HCT116 (cell line): Measurements from ENCODE around the gene YWHAB. TPM values are rescaled to one million over a fixed set of nuclear protein-coding genes. Genes with fewer than 3 reads are reported as not detected.

ENCODE experiments used
- ATAC-seq: fragments of 200-7000 bp; cut with Tn5 transposase; 2 replicates; pipeline ENCODE4 v1.9.1; 2020; ENCODE audit warnings: mild to moderate bottlenecking, moderate library complexity
- BruUV-seq: library from RNA; stranded (reverse); fragments of 400-500 nt; replicated peaks from 2 replicates; lab custom pipeline; 2021; lab: Mats Ljungman, UMichigan
- CTCF ChIA-PET: fragments of 300-600 bp; sonication (Branson Sonifier 250); formaldehyde crosslinking; loops from one replicate; lab custom pipeline; 2021; ENCODE audit warnings: antibody characterized with exemption; lab: Charles Lee
- POLR2A ChIA-PET: fragments of 300-600, 350-600 bp; sonication (Branson Sonifier 250); formaldehyde crosslinking; loops from one replicate; lab custom pipeline; 2021; ENCODE audit warnings: antibody characterized with exemption; lab: Charles Lee
- RAD21 ChIA-PET, 2 experiments: fragments of 300-600 bp; sonication (Branson Sonifier 250); formaldehyde crosslinking; loops; one replicate each; lab custom pipeline; 2023; ENCODE audit warnings: low total read pairs in 2 of 2; ENCODE audit not compliant: uncharacterized antibody in 2 of 2, unreplicated experiment in 2 of 2, low non-redundant PET in 1 of 2; lab: Charles Lee
- DNase-seq: peaks from one replicate; pipeline ENCODE4 v3.0.0-alpha.2; 2010; ENCODE audit warnings: low read depth, low spot score
- H2AFZ ChIP-seq: fragments of 200-600 bp; shearing (Covaris generic), sonication (generic); 2 replicates; pipeline ENCODE4 v1.6.1; 2017; ENCODE audit warnings: low read depth, mixed run types, mixed read lengths, antibody characterized with exemption, low read length; ENCODE audit not compliant: poor library complexity, severe bottlenecking
- H3K27ac ChIP-seq: 2 replicates; pipeline ENCODE4 v1.5.1; 2012; ENCODE audit warnings: low read depth, low read length
- H3K27me3 ChIP-seq: fragments of 200-600 bp; sonication (generic); 2 replicates; pipeline ENCODE4 v1.6.1; 2016; ENCODE audit warnings: mixed run types, low read length, mixed read lengths; ENCODE audit not compliant: insufficient read depth
- H3K36me3 ChIP-seq, 2 experiments: fragments of 200-500 bp in 1 of 2; fragments of 200-600 bp in 1 of 2; sonication (Bioruptor generic) in 1 of 2; sonication (generic) in 1 of 2; 2 replicates each; pipeline versions ENCODE4 v1.5.1 to v1.6.1; 2014 to 2016; ENCODE audit warnings: low read length in 2 of 2, inconsistent platforms in 1 of 2, mixed read lengths in 1 of 2, mixed run types in 1 of 2; ENCODE audit not compliant: insufficient read depth in 2 of 2, control insufficient read depth in 1 of 2
- H3K4me1 ChIP-seq, 2 experiments: fragments of 200-600 bp in 1 of 2; sonication (generic) in 1 of 2; 2 replicates each; pipeline versions ENCODE4 v1.5.1 to v1.6.1; 2012 to 2017; ENCODE audit warnings: low read length in 2 of 2, inconsistent platforms in 1 of 2, mild to moderate bottlenecking in 1 of 2, mixed read lengths in 1 of 2, mixed run types in 1 of 2, moderate library complexity in 1 of 2; ENCODE audit not compliant: insufficient read depth in 2 of 2, control insufficient read depth in 1 of 2
- H3K4me2 ChIP-seq: fragments of 200-600 bp; sonication (generic); 2 replicates; pipeline ENCODE4 v1.6.1; 2017; ENCODE audit warnings: mixed run types, low read length, mixed read lengths
- H3K4me3 ChIP-seq, 2 experiments: fragments of 200-600 bp in 1 of 2; sonication (generic) in 1 of 2; replicated peaks in 1 of 2; 2 replicates each; pipeline ENCODE4 v1.5.1; 2011 to 2016; ENCODE audit warnings: low read length in 2 of 2, control low read depth in 1 of 2, low read depth in 1 of 2, mild to moderate bottlenecking in 1 of 2, mixed read lengths in 1 of 2, mixed run types in 1 of 2
- H3K79me2 ChIP-seq: fragments of 200-600 bp; sonication (generic); 2 replicates; pipeline ENCODE4 v1.6.1; 2017; ENCODE audit warnings: mild to moderate bottlenecking, mixed run types, low read length, moderate library complexity, mixed read lengths; ENCODE audit not compliant: insufficient read depth
- H3K9ac ChIP-seq: fragments of 200-600 bp; sonication (generic); 2 replicates; pipeline ENCODE4 v1.6.1; 2016; ENCODE audit warnings: low read length, mixed read lengths
- H3K9me2 ChIP-seq: fragments of 200-600 bp; sonication (generic), shearing (Covaris generic); 2 replicates; pipeline ENCODE4 v1.6.1; 2017; ENCODE audit warnings: mixed run types, mild to moderate bottlenecking, moderate library complexity; ENCODE audit not compliant: insufficient read depth
- H3K9me3 ChIP-seq, 2 experiments: fragments of 200-500 bp in 1 of 2; fragments of 200-600 bp in 1 of 2; sonication (Bioruptor generic) in 1 of 2; sonication (generic) in 1 of 2; 2 replicates each; pipeline ENCODE4 v1.6.1; 2014 to 2017; ENCODE audit warnings: low read length in 2 of 2, mixed read lengths in 2 of 2, inconsistent platforms in 1 of 2, low read depth in 1 of 2, mild to moderate bottlenecking in 1 of 2, mixed run types in 1 of 2, moderate library complexity in 1 of 2; ENCODE audit not compliant: control insufficient read depth in 1 of 2, insufficient read depth in 1 of 2
- H4K20me1 ChIP-seq: fragments of 200-600 bp; sonication (generic), shearing (Covaris generic); 2 replicates; pipeline ENCODE4 v1.6.1; 2017; ENCODE audit warnings: mixed run types, mild to moderate bottlenecking, moderate library complexity; ENCODE audit not compliant: insufficient read depth
- CBX3 ChIP-seq: IDR thresholded peaks from 2 replicates; pipeline ENCODE4 v1.6.1; 2012; ENCODE audit warnings: low read depth
- CEBPB ChIP-seq: IDR thresholded peaks from 2 replicates; pipeline ENCODE4 v1.6.1; 2012; ENCODE audit warnings: low read depth
- ELF1 ChIP-seq: IDR thresholded peaks from 2 replicates; pipeline ENCODE4 v1.6.1; 2012; ENCODE audit warnings: low read depth, borderline replicate concordance
- EZH2 ChIP-seq: fragments of 200-600 bp; sonication (generic); IDR thresholded peaks from 2 replicates; pipeline ENCODE4 v1.6.1; 2017; ENCODE audit warnings: antibody characterized with exemption, mixed run types
- EZH2phosphoT487 ChIP-seq: fragments of 200-600 bp; IDR thresholded peaks from 2 replicates; pipeline ENCODE4 v1.6.1; 2018; ENCODE audit warnings: antibody characterized with exemption, borderline replicate concordance
- FOSL1 ChIP-seq: IDR thresholded peaks from 2 replicates; pipeline ENCODE4 v1.6.1; 2012; ENCODE audit warnings: low read depth
- JUND ChIP-seq: IDR thresholded peaks from 2 replicates; pipeline ENCODE4 v1.6.1; 2012
- POLR2AphosphoS5 ChIP-seq: IDR thresholded peaks from 2 replicates; pipeline ENCODE4 v1.6.1; 2011; ENCODE audit warnings: mild to moderate bottlenecking, low read depth, low read length, moderate library complexity
- RAD21 ChIP-seq: IDR thresholded peaks from 2 replicates; pipeline ENCODE4 v1.6.1; 2012; ENCODE audit warnings: low read depth, mild to moderate bottlenecking
- SIN3A ChIP-seq: IDR thresholded peaks from 2 replicates; pipeline ENCODE4 v1.6.1; 2012; ENCODE audit warnings: low read depth
- SP1 ChIP-seq: IDR thresholded peaks from 2 replicates; pipeline ENCODE4 v1.6.1; 2012; ENCODE audit warnings: low read depth
- SRF ChIP-seq: IDR thresholded peaks from 2 replicates; pipeline ENCODE4 v1.6.1; 2012; ENCODE audit warnings: low read depth
- TCF7L2 ChIP-seq: IDR thresholded peaks from 2 replicates; pipeline ENCODE4 v1.7.0; 2011; ENCODE audit warnings: borderline replicate concordance, inconsistent platforms; ENCODE audit not compliant: insufficient read depth, insufficient read length; ENCODE audit errors: extremely low read depth
- YY1 ChIP-seq: IDR thresholded peaks from 2 replicates; pipeline ENCODE4 v1.6.1; 2011; ENCODE audit warnings: low read length, low read depth, moderate library complexity, mild to moderate bottlenecking; ENCODE audit not compliant: insufficient replicate concordance; ENCODE audit errors: extremely low read depth
- ZNF274 ChIP-seq: fragments of 200-500 bp; sonication (Bioruptor generic); IDR thresholded peaks from 2 replicates; pipeline ENCODE4 v1.6.1; 2014; ENCODE audit warnings: mild to moderate bottlenecking, low read depth, low read length, inconsistent platforms
- intact Hi-C: fragments of 100-400 bp; cut with micrococcal nuclease; formaldehyde crosslinking; loops from 2 replicates; pipeline ENCODE4 v1.10.0; 2022
- total RNA-seq: library from RNA; stranded (reverse); gene quantifications from one replicate; pipeline ENCODE4 v1.2.1, GENCODE V29; 2021; ENCODE audit not compliant: unreplicated experiment
- TF ChIP-seq, protein P1 (sequence below): IDR thresholded peaks from 2 replicates; pipeline ENCODE4 v1.6.1; 2012; ENCODE audit warnings: low read depth
- TF ChIP-seq, protein P2 (sequence below): IDR thresholded peaks from 2 replicates; pipeline ENCODE4 v1.6.1; 2012
- TF ChIP-seq, protein P3 (sequence below): IDR thresholded peaks from 2 replicates; pipeline ENCODE4 v1.6.1; 2011; ENCODE audit warnings: mild to moderate bottlenecking, low read length, moderate library complexity; ENCODE audit not compliant: insufficient replicate concordance; ENCODE audit errors: extremely low read depth

The YWHAB gene
- total RNA-seq, 1 experiment from 2014 or later, result 200 TPM

DNA sequence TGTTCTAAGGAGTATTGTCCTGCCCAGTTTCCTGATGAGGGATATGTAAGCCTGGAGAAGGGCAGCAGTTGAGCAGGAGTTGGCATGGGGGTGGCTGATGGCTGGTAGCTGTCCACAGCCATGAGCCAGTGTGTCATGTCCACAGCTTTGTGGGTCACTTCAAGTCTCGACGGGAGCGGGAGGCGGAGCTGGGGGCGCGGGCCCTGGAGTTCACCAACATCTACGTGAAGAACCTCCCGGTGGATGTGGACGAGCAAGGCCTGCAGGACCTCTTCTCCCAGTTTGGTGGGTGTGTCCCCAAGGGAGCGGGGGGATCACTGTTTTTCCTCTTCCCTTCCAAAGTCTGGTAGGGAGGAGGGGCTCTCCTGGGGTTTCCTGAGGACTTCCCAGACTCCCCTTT, 33.3 kb downstream of the YWHAB start:
- intact Hi-C loops, result no loop called here
- H3K9me2 ChIP-seq, result no peaks in the 10 kb centered on the region
- no peaks in the 10 kb centered on the region for H3K4me1 ChIP-seq
- H3K36me3 ChIP-seq, result peaks cover 29 to 31% of the 10 kb centered on the region in 2 experiments; a peak in 3 of 4 replicates
- no peak overlapping the region for H2AFZ ChIP-seq
- no peaks in the 10 kb centered on the region for H3K9me3 ChIP-seq
- BruUV-seq, result no TSS peak
- H3K79me2 ChIP-seq, result peaks cover 4% of the 10 kb centered on the region; the same call in 1 of the 2 replicates
- no peak for TF ChIP-seq TCF7L2
- TF ChIP-seq CBX3, result no peak
- no peak for TF ChIP-seq SIN3A
- no peak for TF ChIP-seq ZNF274
- no peak for TF ChIP-seq ELF1
- TF ChIP-seq EZH2, result no peak
- no peak for TF ChIP-seq EZH2phosphoT487
- TF ChIP-seq CEBPB, result no peak
- TF ChIP-seq FOSL1, result no peak
- no peak for TF ChIP-seq RAD21
- TF ChIP-seq SRF, result no peak
- TF ChIP-seq, protein P1, sequence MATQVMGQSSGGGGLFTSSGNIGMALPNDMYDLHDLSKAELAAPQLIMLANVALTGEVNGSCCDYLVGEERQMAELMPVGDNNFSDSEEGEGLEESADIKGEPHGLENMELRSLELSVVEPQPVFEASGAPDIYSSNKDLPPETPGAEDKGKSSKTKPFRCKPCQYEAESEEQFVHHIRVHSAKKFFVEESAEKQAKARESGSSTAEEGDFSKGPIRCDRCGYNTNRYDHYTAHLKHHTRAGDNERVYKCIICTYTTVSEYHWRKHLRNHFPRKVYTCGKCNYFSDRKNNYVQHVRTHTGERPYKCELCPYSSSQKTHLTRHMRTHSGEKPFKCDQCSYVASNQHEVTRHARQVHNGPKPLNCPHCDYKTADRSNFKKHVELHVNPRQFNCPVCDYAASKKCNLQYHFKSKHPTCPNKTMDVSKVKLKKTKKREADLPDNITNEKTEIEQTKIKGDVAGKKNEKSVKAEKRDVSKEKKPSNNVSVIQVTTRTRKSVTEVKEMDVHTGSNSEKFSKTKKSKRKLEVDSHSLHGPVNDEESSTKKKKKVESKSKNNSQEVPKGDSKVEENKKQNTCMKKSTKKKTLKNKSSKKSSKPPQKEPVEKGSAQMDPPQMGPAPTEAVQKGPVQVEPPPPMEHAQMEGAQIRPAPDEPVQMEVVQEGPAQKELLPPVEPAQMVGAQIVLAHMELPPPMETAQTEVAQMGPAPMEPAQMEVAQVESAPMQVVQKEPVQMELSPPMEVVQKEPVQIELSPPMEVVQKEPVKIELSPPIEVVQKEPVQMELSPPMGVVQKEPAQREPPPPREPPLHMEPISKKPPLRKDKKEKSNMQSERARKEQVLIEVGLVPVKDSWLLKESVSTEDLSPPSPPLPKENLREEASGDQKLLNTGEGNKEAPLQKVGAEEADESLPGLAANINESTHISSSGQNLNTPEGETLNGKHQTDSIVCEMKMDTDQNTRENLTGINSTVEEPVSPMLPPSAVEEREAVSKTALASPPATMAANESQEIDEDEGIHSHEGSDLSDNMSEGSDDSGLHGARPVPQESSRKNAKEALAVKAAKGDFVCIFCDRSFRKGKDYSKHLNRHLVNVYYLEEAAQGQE, result no peak
- TF ChIP-seq POLR2AphosphoS5, result no peak
- TF ChIP-seq, protein P2, sequence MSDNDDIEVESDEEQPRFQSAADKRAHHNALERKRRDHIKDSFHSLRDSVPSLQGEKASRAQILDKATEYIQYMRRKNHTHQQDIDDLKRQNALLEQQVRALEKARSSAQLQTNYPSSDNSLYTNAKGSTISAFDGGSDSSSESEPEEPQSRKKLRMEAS, result no peak
- TF ChIP-seq YY1, result no peak
- TF ChIP-seq SP1, result no peak
- no peak for TF ChIP-seq JUND
- TF ChIP-seq, protein P3, sequence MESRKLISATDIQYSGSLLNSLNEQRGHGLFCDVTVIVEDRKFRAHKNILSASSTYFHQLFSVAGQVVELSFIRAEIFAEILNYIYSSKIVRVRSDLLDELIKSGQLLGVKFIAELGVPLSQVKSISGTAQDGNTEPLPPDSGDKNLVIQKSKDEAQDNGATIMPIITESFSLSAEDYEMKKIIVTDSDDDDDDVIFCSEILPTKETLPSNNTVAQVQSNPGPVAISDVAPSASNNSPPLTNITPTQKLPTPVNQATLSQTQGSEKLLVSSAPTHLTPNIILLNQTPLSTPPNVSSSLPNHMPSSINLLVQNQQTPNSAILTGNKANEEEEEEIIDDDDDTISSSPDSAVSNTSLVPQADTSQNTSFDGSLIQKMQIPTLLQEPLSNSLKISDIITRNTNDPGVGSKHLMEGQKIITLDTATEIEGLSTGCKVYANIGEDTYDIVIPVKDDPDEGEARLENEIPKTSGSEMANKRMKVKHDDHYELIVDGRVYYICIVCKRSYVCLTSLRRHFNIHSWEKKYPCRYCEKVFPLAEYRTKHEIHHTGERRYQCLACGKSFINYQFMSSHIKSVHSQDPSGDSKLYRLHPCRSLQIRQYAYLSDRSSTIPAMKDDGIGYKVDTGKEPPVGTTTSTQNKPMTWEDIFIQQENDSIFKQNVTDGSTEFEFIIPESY, result no peak
- TF ChIP-seq, all 23 proteins: peak for 0
- Histone ChIP-seq H3K27me3 (no peaks in the 10 kb centered on the region), H3K27ac (no peak overlapping the region), H3K9ac (no peak overlapping the region), H4K20me1 (no peaks in the 10 kb centered on the region), H3K4me2 (no peak overlapping the region), H3K4me3 (no peak overlapping the region)
- no peak for DNase-seq
- ATAC-seq, result no peak
- CTCF ChIA-PET, result no interaction called here
- RAD21 ChIA-PET, result no interaction called here
- POLR2A ChIA-PET, result no interaction called here
